Hematopoietic multipotent progenitor cell treated with erythropoietin and hydrocortisone succinate and interleukin-3 and kit ligand, for 6 days (in vitro differentiated cells): ENCODE measurements around the gene HEATR9.
A peak's percentile ranks its signal among the peaks of the same experiment; 100 is the strongest.

Experiments used
- DNase-seq: peaks from one replicate; pipeline ENCODE4 v3.0.0-alpha.2; 2015

The HEATR9 gene

DNA sequence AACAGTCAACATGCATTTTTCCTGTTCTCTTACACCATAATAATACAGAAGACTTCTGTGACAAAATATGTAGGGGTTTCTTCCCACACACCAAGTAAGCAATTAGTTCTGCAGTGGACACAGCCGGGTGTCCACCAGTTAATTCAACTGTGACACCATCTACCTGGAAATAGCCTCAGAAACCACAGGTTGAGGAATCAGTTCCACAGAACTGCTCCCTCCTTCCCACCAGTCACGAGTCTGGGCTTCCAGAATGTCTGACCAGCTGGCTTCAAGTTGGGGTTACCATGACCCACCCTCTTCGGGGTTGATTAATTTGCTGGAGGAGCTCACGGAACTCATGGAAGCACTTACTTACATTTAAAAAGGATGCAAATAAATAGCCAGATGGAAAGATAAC is 25.1 kb upstream of the HEATR9 start:
- DNase-seq = no peak

GRCh38 chr17:35892091-35893035 is 23.7 kb upstream of the HEATR9 start:
- no peak for DNase-seq

DNA sequence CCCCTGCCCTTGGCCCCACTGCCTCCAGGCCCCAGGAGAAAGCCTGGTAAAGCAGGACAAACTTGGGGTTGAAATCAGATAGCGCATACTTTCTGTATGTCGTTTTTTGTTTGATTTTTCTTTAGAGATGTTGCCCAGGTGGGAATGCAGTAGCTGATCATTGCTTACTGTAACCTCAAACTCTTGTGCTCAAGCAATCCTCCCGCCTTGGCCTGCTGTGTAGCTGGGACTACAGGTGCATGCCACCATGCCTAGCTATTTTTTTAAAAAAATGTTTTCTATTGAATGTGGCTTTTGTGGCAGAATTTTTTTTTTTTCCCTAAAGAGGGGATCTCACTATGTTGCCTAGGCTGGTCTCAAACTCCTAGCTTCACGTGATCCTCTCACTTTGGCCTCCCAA is 22.6 kb upstream of the HEATR9 start:
- no peak for DNase-seq

GRCh38 chr17:35890774-35891155 is 22.1 kb upstream of the HEATR9 start:
- no peak for DNase-seq

DNA sequence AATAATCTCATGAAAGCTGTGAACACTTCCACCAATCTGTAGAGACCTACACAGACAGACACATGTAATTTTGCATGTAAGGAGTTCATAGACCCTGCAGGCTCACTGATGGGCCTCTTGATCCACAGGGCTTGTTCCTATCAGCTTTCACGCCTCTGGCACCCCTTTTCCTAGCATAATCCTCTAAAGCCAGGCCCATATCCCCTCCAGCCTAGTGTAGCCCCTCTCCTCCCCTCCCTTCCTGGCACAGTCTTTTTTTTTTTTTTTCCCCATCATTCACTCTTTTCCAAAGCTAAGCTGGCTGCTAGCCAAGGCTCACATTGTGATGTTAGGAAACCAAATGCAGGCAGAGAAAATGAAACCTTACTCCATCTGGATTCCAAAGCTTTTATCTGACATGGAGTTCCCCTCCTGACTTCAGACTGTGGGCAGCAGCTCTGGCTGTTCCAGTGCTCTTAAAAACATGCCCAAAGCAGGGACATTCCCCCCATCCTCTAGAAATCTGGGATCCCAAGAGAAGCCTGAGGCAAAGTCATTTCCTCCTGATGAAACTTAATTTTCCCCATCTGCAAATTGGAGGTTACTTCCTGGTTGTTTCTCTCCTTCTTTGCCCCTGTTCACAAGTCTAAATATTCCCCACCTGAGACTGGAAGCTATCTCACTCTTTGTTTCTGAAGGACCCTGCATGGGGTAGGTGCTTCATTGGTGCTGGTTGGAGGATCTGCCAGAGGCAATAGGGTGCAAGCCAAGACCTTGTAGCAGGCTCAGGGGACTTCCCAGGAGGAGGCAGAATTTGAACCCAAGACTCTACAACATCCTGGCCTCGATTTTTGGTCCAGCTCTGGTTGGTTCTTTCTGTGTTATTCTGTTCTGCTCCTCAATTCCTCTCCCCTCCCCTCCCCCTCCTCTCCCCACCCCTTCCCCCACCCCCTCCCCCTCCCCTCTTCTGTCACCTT is 21.4 kb upstream of the HEATR9 start:
- no peak for DNase-seq

DNA sequence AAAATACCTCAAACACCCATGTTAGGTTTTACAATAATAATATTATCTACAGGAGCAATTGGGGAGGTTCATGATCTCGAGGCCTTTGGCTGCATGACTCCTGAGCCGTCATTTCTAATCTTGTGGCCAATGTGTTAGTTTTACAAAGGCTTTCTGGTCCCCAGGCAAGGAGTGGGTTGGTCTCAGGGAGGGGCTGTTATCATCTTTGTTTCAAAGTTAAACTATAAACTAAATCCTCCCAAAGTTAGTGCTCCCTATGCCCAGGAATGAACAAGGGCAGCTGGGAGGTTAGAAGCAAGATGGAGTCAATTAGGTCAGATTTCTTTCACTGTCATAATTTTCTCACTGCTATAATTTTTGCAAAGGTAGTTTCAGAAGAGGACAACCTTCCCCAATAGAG is 20.6 kb upstream of the HEATR9 start:
- DNase-seq = no peak

DNA sequence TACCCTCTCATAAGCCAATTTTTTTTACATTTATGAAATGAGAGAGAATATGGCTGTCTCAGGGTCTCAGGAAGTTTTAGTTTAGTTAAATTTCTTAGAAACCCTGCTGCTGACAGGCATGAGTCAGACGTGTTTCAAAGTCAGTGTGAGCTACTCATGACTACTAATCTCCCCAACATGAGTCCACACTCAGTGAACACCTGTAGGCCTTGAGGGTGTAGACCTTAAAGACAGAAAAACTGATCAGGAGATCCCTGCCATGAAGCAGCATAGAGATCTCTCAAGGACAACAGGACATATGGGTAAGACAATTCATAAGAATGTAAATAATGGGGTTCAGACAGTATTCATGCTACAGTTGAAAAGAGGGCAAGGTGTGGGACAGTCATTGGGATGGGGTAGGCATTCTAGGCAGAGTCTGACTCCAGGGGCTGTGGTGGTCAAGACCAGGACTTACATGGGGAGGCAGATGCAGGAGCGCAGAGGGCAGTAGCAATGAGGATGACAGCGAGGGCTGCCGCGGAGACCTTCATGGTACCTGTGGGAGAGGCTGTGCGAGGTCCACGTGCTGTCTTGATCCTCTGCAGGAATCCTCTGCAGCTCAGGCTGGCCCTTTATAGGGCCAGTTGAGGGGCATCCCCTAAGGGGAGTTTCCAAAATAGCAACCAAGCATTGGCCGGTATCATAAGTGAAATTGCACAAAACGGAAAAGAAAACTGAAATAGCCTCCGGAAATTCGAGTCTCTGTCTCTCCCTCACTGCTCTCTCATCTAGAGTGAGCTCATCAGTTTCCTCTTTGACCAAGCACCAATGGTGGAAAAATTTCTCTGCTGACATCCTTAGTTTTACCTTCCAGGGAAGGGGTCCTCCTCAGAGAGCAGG is 11.3 kb upstream of the HEATR9 start, which contains the start of gene CCL5:
CCL5 (minus strand) TSS at position 588 of the 882 bp plus-strand sequence.
- no peak for DNase-seq

GRCh38 chr17:35878361-35878760 is 9.7 kb upstream of the HEATR9 start:
- no peak for DNase-seq

- no peak for DNase-seq
Measured at GRCh38 chr17:35877345-35878029, 8.8 kb upstream of the HEATR9 start.

- no peak for DNase-seq
Measured at GRCh38 chr17:35876534-35876933, 7.8 kb upstream of the HEATR9 start.

GRCh38 chr17:35875800-35876139 is 7.1 kb upstream of the HEATR9 start:
- DNase-seq = no peak

DNA sequence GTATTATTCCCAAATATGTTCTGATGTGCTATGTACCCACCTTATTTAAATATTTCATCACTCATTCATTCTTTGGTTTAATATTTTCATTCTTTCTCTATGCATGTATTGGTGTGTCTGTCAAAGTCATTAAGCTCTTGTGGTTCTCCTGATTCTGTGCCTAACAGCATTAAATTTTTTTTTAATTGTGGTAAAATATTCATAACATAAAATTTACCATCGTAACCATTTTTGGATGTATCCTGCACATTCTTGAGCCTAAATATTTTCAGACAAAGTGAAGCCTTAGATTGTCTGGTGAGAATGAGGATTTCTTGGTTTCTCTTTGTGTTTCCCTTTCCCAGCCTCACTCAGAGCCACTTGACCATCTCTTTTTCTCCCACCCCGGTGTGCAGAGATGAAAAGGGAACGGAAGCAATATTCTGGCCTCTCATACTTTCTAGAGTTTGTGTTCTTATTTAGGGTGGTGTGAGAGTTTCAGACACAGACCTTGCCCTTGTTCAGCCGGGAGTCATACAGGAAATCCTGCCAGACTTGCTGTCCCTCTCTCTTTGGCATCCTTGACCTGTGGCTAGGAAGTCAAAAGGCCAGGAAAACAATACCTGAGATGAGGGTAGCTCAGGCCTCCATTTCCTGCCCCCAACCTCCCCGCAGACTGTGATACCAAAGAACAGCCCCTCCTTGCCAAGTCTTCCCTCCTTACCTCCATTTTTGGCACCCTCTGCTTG is 6.5 kb upstream of the HEATR9 start:
- no peak for DNase-seq

- DNase-seq = no peak
Measured at GRCh38 chr17:35872196-35872980, 3.7 kb upstream of the HEATR9 start.

DNA sequence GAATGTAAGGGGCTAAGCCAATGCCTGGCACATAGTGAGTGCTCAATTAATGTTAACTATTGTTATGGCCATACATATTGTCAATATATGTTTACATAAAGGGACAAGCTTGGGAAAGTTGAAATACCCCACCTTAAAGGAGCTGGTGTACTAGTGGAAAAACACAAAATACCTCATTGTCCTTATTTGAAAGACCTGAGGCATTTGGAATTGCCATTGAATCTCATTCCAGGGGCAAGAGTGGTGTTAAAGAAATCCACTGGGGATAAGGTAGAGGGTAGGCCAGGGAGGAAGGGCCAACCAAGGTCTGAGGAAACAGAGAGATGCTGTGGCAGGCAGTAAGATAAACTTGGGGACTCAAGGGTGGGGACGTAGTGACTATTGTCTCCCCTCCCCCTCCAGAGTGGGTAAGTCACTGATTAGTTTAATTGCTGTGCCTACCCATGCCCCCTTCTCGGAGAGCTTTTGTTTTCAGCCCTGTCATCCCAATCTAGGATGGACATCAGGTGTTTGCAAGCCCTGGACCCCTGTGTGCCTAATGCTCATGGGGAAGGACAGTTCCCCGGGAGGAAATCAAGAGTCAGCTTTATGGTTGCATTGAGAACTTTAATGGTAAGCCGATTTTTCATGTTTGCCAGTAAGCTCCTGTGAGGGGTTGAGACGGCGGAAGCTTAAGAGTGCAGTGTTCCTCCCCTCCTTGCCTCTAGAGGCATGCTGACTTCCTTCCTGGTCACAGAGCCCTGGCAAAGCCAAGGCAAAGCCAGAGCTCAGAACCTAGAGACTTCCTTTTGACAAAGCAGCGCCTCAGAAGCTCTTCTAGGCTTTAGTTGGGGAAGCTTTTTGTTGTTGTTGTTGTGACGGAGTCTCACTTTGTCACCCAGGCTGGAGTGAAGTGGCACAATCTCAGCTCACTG is 2.5 kb upstream of the HEATR9 start:
- peak; percentile 72 for DNase-seq

GRCh38 chr17:35867574-35867973 is 1.1 kb downstream of the HEATR9 start:
- no peak for DNase-seq

GRCh38 chr17:35866341-35866950 is 2.2 kb downstream of the HEATR9 start:
- no peak for DNase-seq

DNA sequence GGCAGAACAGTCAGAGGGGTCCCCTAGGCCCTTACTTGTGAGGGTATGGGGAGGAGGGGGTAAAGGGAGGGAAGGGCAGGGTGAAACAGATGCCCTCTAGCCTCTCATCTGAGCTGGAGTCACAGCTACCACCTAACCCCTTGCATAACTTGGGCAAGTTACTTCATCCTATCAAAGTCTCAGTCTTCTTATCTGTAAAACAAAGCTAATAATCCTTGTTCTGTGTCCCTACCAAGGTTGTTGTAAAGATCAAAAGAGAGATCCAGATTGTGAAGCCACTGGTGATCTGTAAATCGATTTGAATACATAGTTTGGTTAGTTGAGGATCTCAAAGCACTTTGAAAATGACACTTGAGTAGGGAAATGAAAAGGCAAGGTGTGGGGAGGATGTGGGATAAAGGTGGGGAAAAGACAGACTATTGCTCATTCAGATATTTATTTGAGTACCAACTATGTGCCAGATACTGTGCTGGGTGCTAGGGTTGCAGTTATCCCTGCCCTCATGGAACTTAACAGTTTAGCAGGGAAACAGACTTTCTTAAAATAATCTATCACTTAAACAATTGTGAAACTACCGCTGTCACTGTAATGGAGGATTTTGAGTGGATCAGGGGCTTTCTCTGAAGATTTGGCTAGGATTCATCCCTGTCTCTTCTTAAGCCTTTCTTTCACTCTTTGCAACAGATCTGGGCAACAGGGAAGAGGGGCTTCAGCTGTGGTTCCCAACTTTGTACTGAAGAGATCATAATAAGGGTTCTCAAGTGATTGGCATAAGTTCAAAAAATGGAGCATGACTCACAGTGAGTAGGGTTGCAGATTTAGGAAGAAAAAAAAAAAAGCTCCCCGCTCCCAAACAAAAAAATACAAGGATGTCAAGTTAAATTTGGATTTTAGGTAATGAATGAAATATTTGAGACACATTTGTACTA is 3.0 kb downstream of the HEATR9 start:
- DNase-seq = peak; percentile 37

DNA sequence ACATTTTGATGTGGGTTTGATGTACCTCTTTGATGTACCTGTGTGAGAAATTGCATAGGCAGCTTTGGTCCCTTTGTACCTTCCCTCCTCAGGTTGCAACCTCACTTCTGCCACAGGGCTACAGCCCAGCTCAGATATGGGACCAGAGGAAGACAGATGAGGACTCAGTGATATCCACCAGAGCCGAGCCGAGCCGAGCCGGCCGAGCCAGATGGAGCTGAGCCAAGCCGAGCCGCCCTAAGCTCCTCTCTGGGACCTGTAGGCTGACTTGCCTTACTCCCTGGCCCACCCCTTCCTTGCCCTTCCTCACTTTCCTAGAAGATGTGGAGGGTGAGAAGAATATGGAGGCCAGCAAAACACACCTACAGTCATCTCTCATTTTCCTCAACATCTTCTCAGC is 3.8 kb downstream of the HEATR9 start:
- no peak for DNase-seq
